GM12878 (cell line): ENCODE results near the gene DBN1. TPM values are rescaled to one million over a fixed set of nuclear protein-coding genes. Genes with fewer than 3 reads are reported as not detected.

Source experiments
- BACH1 ChIP-seq: fragments of 450-650 bp; IDR thresholded peaks from 2 replicates; pipeline ENCODE4 v1.6.1; 2017; ENCODE audit warnings: mild to moderate bottlenecking, borderline replicate concordance
- CBX3 ChIP-seq: fragments of 200-600 bp; sonication (generic); IDR thresholded peaks from 2 replicates; pipeline ENCODE4 v1.6.1; 2016; ENCODE audit warnings: low read depth, borderline replicate concordance
- CBX5 ChIP-seq: sonication (generic); IDR thresholded peaks from 2 replicates; pipeline ENCODE4 v1.6.1; 2016; ENCODE audit warnings: low read depth, moderate library complexity, mild to moderate bottlenecking, inconsistent platforms
- CHD2 ChIP-seq: IDR thresholded peaks from 2 replicates; pipeline ENCODE4 v1.6.1; 2011; ENCODE audit warnings: low read depth, low read length, improper control_type of control experiment, borderline replicate concordance
- CREB1 ChIP-seq: IDR thresholded peaks from 2 replicates; pipeline ENCODE4 v1.6.1; 2012; ENCODE audit warnings: low read depth, mild to moderate bottlenecking, inconsistent platforms
- ESRRA ChIP-seq: IDR thresholded peaks from 2 replicates; pipeline ENCODE4 v1.6.1; 2012; ENCODE audit warnings: mild to moderate bottlenecking, low read length, improper control_type of control experiment
- HCFC1 ChIP-seq: fragments of 150-350 bp; IDR thresholded peaks from 2 replicates; pipeline ENCODE4 v1.6.1; 2014; ENCODE audit warnings: low read length
- HDGF ChIP-seq: fragments of 450-650 bp; IDR thresholded peaks from 2 replicates; pipeline ENCODE4 v1.6.1; 2016; ENCODE audit warnings: antibody characterized with exemption
- NBN ChIP-seq: fragments of 450-650 bp; IDR thresholded peaks from 2 replicates; pipeline ENCODE4 v1.6.1; 2016
- NFIC ChIP-seq: IDR thresholded peaks from 2 replicates; pipeline ENCODE4 v1.6.1; 2012; ENCODE audit warnings: low read depth, mild to moderate bottlenecking, inconsistent platforms, low read length, moderate library complexity
- NKRF ChIP-seq: fragments of 450-650 bp; conservative IDR thresholded peaks from 2 replicates; pipeline ENCODE4 v1.6.1; 2017; ENCODE audit warnings: mild to moderate bottlenecking, moderate library complexity
- POLR2A ChIP-seq: IDR thresholded peaks from 2 replicates; pipeline ENCODE4 v1.6.1; 2011; ENCODE audit warnings: low read depth, mild to moderate bottlenecking, low read length
- POLR2AphosphoS2 ChIP-seq: IDR thresholded peaks from 2 replicates; pipeline ENCODE4 v1.6.1; 2011; ENCODE audit warnings: low read depth, mild to moderate bottlenecking, low read length, improper control_type of control experiment, moderate library complexity
- RAD21 ChIP-seq: IDR thresholded peaks from 2 replicates; pipeline ENCODE4 v1.6.1; 2011; ENCODE audit warnings: mild to moderate bottlenecking, low read depth, low read length, moderate library complexity; ENCODE audit not compliant: insufficient read depth
- SMC3 ChIP-seq: IDR thresholded peaks from 2 replicates; pipeline ENCODE4 v1.6.1; 2011; ENCODE audit warnings: low read length, improper control_type of control experiment, borderline replicate concordance
- SP1 ChIP-seq: IDR thresholded peaks from one replicate; pipeline ENCODE4 v1.6.1; 2011; ENCODE audit warnings: low read depth, low read length
- TARDBP ChIP-seq: IDR thresholded peaks from 2 replicates; pipeline ENCODE4 v1.6.1; 2016; ENCODE audit warnings: borderline replicate concordance
- WRNIP1 ChIP-seq: IDR thresholded peaks from 2 replicates; pipeline ENCODE4 v1.6.1; 2011; ENCODE audit warnings: low read depth, low read length, improper control_type of control experiment, borderline replicate concordance
- ZNF274 ChIP-seq: IDR thresholded peaks from one replicate; pipeline ENCODE4 v1.8.0; 2011; ENCODE audit not compliant: insufficient read length, insufficient read depth
- ZNF592 ChIP-seq: fragments of 450-650 bp; IDR thresholded peaks from 2 replicates; pipeline ENCODE4 v1.6.1; 2017; ENCODE audit warnings: mild to moderate bottlenecking, moderate library complexity
- ZZZ3 ChIP-seq: IDR thresholded peaks from 2 replicates; pipeline ENCODE4 v1.6.1; 2011; ENCODE audit warnings: low read depth; ENCODE audit not compliant: control insufficient read depth, insufficient read length
- polyA plus RNA-seq, 11 experiments: library from polyadenylated mRNA; depleted of rRNA in 4 of 11; unstranded in 6 of 11; stranded (reverse) in 5 of 11; fragments of >200 nt; fragmentation: Nextera tagmentation in 4 of 11; fragmentation: Illumina TruSeq in 1 of 11; extraction: Ambion mirVana in 4 of 11; extraction: Trizol in 1 of 11; gene quantifications; 1 replicate in 1 of 11; 2 replicates in 10 of 11; pipeline versions ENCODE4 v1.2.1 to v1.2.3, GENCODE V29; 2011 to 2016; ENCODE audit warnings: inconsistent platforms in 2 of 11, missing spikeins in 2 of 11, low read depth in 1 of 11
- total RNA-seq, 4 experiments: library from RNA; depleted of rRNA in 3 of 4; stranded (reverse); fragments of >200 nt in 3 of 4; fragmentation: Illumina TruSeq in 1 of 4; extraction: Trizol in 1 of 4; gene quantifications; 2 replicates each; pipeline versions ENCODE4 v1.2.1 to v1.2.3, GENCODE V29; 2013 to 2021
- TF ChIP-seq, protein P1 (sequence below): IDR thresholded peaks from 2 replicates; pipeline ENCODE4 v1.6.1; 2012; ENCODE audit warnings: improper control_type of control experiment, low read depth, low read length; ENCODE audit not compliant: insufficient replicate concordance

DBN1 gene
- total and polyA plus RNA-seq, 10 of the 15 experiments (the other 5 are each of a cell fraction or from before 2014, with no cell fraction given) = 0.18 to 81.0 (median 27.9) TPM

- TF ChIP-seq, protein P1, sequence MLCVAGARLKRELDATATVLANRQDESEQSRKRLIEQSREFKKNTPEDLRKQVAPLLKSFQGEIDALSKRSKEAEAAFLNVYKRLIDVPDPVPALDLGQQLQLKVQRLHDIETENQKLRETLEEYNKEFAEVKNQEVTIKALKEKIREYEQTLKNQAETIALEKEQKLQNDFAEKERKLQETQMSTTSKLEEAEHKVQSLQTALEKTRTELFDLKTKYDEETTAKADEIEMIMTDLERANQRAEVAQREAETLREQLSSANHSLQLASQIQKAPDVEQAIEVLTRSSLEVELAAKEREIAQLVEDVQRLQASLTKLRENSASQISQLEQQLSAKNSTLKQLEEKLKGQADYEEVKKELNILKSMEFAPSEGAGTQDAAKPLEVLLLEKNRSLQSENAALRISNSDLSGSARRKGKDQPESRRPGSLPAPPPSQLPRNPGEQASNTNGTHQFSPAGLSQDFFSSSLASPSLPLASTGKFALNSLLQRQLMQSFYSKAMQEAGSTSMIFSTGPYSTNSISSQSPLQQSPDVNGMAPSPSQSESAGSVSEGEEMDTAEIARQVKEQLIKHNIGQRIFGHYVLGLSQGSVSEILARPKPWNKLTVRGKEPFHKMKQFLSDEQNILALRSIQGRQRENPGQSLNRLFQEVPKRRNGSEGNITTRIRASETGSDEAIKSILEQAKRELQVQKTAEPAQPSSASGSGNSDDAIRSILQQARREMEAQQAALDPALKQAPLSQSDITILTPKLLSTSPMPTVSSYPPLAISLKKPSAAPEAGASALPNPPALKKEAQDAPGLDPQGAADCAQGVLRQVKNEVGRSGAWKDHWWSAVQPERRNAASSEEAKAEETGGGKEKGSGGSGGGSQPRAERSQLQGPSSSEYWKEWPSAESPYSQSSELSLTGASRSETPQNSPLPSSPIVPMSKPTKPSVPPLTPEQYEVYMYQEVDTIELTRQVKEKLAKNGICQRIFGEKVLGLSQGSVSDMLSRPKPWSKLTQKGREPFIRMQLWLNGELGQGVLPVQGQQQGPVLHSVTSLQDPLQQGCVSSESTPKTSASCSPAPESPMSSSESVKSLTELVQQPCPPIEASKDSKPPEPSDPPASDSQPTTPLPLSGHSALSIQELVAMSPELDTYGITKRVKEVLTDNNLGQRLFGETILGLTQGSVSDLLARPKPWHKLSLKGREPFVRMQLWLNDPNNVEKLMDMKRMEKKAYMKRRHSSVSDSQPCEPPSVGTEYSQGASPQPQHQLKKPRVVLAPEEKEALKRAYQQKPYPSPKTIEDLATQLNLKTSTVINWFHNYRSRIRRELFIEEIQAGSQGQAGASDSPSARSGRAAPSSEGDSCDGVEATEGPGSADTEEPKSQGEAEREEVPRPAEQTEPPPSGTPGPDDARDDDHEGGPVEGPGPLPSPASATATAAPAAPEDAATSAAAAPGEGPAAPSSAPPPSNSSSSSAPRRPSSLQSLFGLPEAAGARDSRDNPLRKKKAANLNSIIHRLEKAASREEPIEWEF = no peak
- TF ChIP-seq RAD21 (no peak), CHD2 (no peak), BACH1 (peak; percentile 99), NBN (peak; percentile 83; the same call in 1 of the 2 replicates), ESRRA (no peak), NFIC (peak; percentile 60; the same call in 1 of the 2 replicates), ZNF274 (no peak), POLR2AphosphoS2 (no peak), CBX3 (no peak), ZNF592 (no peak), ZZZ3 (no peak), NKRF (0 out of 2 replicates have a peak, but pooled peaks have one; percentile 21), CBX5 (no peak), TARDBP (no peak), WRNIP1 (no peak), SP1 (peak; percentile 36), HDGF (peak; percentile 65; the same call in 1 of the 2 replicates), CREB1 (peak; percentile 82), HCFC1 (no peak), POLR2A (peak; percentile 66), SMC3 (no peak)
These were observed 60.7 kb downstream of the DBN1 start (continued) for GRCh38 chr5:177412603-177413233.
